Suprapubic skin (tissue), 3 donors: ENCODE measurements around the gene KCNAB2.

Source experiments
- POLR2A ChIP-seq, 2 donors: fragments of 450-650 bp; IDR thresholded peaks; one replicate each; pipeline ENCODE4 v1.6.1; 2017; ENCODE audit warnings: antibody characterized with exemption in 2 of 2, mild to moderate bottlenecking in 2 of 2, moderate library complexity in 2 of 2
- TF ChIP-seq, protein P1 (sequence below), 2 donors: fragments of 200-600 bp in 1 of 2; fragments of 450-650 bp in 1 of 2; sonication (generic) in 1 of 2; IDR thresholded peaks; one replicate each; pipeline ENCODE4 v1.5.1; 2016 to 2019; ENCODE audit warnings: antibody characterized with exemption in 2 of 2, mild to moderate bottlenecking in 1 of 2, moderate library complexity in 1 of 2

DNA sequence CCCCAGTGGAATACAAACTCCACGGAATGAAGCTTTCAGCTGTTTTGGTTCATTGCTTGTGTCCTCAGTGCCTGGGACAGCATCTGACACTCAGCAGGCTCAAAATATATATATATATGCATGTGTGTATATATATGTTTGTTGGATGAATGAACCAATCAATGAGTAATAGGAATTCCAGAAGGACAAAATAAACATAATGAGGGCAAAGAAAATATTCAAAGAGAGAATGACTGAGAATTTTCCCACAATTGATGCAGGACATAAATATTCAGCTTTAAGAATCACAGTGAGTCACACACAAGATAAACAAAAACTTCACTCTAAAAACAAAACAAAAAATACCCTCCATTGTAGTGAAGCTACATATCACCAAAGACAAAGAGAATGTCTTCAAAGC is 70.4 kb downstream of the KCNAB2 start:
- TF ChIP-seq, protein P1, sequence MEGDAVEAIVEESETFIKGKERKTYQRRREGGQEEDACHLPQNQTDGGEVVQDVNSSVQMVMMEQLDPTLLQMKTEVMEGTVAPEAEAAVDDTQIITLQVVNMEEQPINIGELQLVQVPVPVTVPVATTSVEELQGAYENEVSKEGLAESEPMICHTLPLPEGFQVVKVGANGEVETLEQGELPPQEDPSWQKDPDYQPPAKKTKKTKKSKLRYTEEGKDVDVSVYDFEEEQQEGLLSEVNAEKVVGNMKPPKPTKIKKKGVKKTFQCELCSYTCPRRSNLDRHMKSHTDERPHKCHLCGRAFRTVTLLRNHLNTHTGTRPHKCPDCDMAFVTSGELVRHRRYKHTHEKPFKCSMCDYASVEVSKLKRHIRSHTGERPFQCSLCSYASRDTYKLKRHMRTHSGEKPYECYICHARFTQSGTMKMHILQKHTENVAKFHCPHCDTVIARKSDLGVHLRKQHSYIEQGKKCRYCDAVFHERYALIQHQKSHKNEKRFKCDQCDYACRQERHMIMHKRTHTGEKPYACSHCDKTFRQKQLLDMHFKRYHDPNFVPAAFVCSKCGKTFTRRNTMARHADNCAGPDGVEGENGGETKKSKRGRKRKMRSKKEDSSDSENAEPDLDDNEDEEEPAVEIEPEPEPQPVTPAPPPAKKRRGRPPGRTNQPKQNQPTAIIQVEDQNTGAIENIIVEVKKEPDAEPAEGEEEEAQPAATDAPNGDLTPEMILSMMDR (IDR thresholded peaks at IDR 0.05), result no peak
- no peak for TF ChIP-seq POLR2A (IDR thresholded peaks at IDR 0.05)
